PC-9 (cell line): Measurements from ENCODE around the gene RAB3IL1. TPM values are rescaled to one million over a fixed set of nuclear protein-coding genes. Genes with fewer than 3 reads are reported as not detected.

ENCODE experiments used
- BruUV-seq: library from RNA; stranded (reverse); fragments of 400-500 nt; replicated peaks from 2 replicates; lab custom pipeline; 2021; lab: Mats Ljungman, UMichigan
- CTCF ChIA-PET: fragments of 300-600 bp; sonication (Branson Sonifier 250); formaldehyde crosslinking; loops from one replicate; lab custom pipeline; 2022; ENCODE audit warnings: antibody characterized with exemption; lab: Charles Lee
- POLR2A ChIA-PET: fragments of 300-600 bp; sonication (Branson Sonifier 250); formaldehyde crosslinking; loops from one replicate; lab custom pipeline; 2022; ENCODE audit warnings: antibody characterized with exemption; ENCODE audit not compliant: unreplicated experiment; lab: Charles Lee
- DNase-seq, 2 experiments: peaks; one replicate each; pipeline versions ENCODE4 v3.0.0 to v3.0.0-alpha.2; 2015 to 2022; ENCODE audit warnings: mixed read lengths in 1 of 2
- H2AFZ ChIP-seq: fragments of 200-600 bp; sonication (generic); 2 replicates; pipeline ENCODE4 v1.8.1; 2017; ENCODE audit warnings: antibody characterized with exemption
- H3F3A ChIP-seq: fragments of 200-600 bp; sonication (generic); 2 replicates; pipeline ENCODE4 v1.8.1; 2017; ENCODE audit warnings: antibody characterized with exemption, mild to moderate bottlenecking, low read depth; ENCODE audit not compliant: insufficient read depth
- H3K27ac ChIP-seq: fragments of 200-600 bp; sonication (generic); 2 replicates; pipeline ENCODE4 v1.6.1; 2016; ENCODE audit warnings: mixed run types
- H3K27me3 ChIP-seq: fragments of 200-600 bp; sonication (generic); 2 replicates; pipeline ENCODE4 v1.6.1; 2016; ENCODE audit warnings: low read depth, mixed run types; ENCODE audit not compliant: insufficient read depth
- H3K36me3 ChIP-seq: fragments of 200-600 bp; sonication (generic); 2 replicates; pipeline ENCODE4 v1.6.1; 2016; ENCODE audit warnings: low read depth, mixed run types
- H3K4me1 ChIP-seq: fragments of 200-600 bp; sonication (generic); replicated peaks from 2 replicates; pipeline ENCODE4 v1.6.1; 2016; ENCODE audit warnings: mixed run types; ENCODE audit not compliant: insufficient read depth
- H3K4me2 ChIP-seq: fragments of 200-600 bp; sonication (generic); 2 replicates; pipeline ENCODE4 v1.6.1; 2017; ENCODE audit warnings: mixed run types
- H3K4me3 ChIP-seq: fragments of 200-600 bp; sonication (generic); 2 replicates; pipeline ENCODE4 v1.6.1; 2016; ENCODE audit warnings: mixed run types
- H3K79me2 ChIP-seq: fragments of 200-600 bp; sonication (generic); 2 replicates; pipeline ENCODE4 v1.6.1; 2017; ENCODE audit warnings: low read depth, mixed run types
- H3K9me2 ChIP-seq: fragments of 200-600 bp; sonication (generic); 2 replicates; pipeline ENCODE4 v1.8.1; 2017; ENCODE audit warnings: mild to moderate bottlenecking; ENCODE audit not compliant: insufficient read depth
- H3K9me3 ChIP-seq: fragments of 200-600 bp; sonication (generic); 2 replicates; pipeline ENCODE4 v1.8.1; 2016; ENCODE audit warnings: low read depth; ENCODE audit not compliant: insufficient read depth
- H4K20me1 ChIP-seq: fragments of 200-600 bp; sonication (generic); 2 replicates; pipeline ENCODE4 v1.8.1; 2017; ENCODE audit not compliant: insufficient read depth
- CTCF ChIP-seq: fragments of 200-600 bp; sonication (generic); conservative IDR thresholded peaks from 2 replicates; pipeline ENCODE4 v1.6.1; 2017; ENCODE audit warnings: mixed run types, antibody characterized with exemption, mild to moderate bottlenecking, moderate library complexity
- EZH2 ChIP-seq: fragments of 200-600 bp; sonication (generic); IDR thresholded peaks from 2 replicates; pipeline ENCODE4 v1.8.0; 2017; ENCODE audit warnings: antibody characterized with exemption, low read depth
- intact Hi-C: fragments of 100-400 bp; cut with micrococcal nuclease; formaldehyde crosslinking; loops from one replicate; pipeline ENCODE4 v1.10.0; 2022; ENCODE audit not compliant: unreplicated experiment
- total RNA-seq: library from RNA; stranded (reverse); gene quantifications from 2 replicates; pipeline ENCODE4 v1.2.3, GENCODE V29; 2021

Gene RAB3IL1
- total RNA-seq, 1 experiment from 2014 or later = 4.4 TPM

- no peaks in the 10 kb centered on the region for H3K79me2 ChIP-seq
- H3K27ac ChIP-seq = no peak overlapping the region
- H3K4me1 ChIP-seq = no peaks in the 10 kb centered on the region
- intact Hi-C loops = loop anchor here (10.0 kb wide), 1 partner anchor 938 kb away; the partner anchor contains the start of gene TMEM132A
- no peaks in the 10 kb centered on the region for H3K9me2 ChIP-seq
- TF ChIP-seq CTCF = no peak
- TF ChIP-seq EZH2 = no peak
- H2AFZ ChIP-seq = no peak overlapping the region
- ChIA-PET POLR2A (no interaction called here), CTCF (no interaction called here)
- H3K4me3 ChIP-seq = no peak overlapping the region
- no peaks in the 10 kb centered on the region for H4K20me1 ChIP-seq
- no peak for DNase-seq
- no peaks in the 10 kb centered on the region for H3F3A ChIP-seq
- H3K36me3 ChIP-seq = no peaks in the 10 kb centered on the region; the same call in 1 of the 2 replicates
- no TSS peak for BruUV-seq
- H3K27me3 ChIP-seq = no peaks in the 10 kb centered on the region
- H3K4me2 ChIP-seq = no peak overlapping the region
- H3K9me3 ChIP-seq = no peaks in the 10 kb centered on the region
Observed at GRCh38 chr11:61862714-61863547, 54.4 kb downstream of the RAB3IL1 start.

GRCh38 chr11:61861634-61862033 lies 55.7 kb downstream of the RAB3IL1 start:
- no peak for TF ChIP-seq EZH2
- TF ChIP-seq CTCF = no peak
- DNase-seq = no peak
- intact Hi-C loops = loop anchor here (10.0 kb wide), 1 partner anchor 937 kb away; the partner anchor contains the start of gene TMEM132A
- H3K4me1 ChIP-seq = no peaks in the 10 kb centered on the region
- H3F3A ChIP-seq = no peaks in the 10 kb centered on the region
- H4K20me1 ChIP-seq = no peaks in the 10 kb centered on the region
- no peak overlapping the region for H3K4me2 ChIP-seq
- ChIA-PET CTCF (no interaction called here), POLR2A (no interaction called here)
- no peaks in the 10 kb centered on the region; the same call in 1 of the 2 replicates for H3K36me3 ChIP-seq
- no peaks in the 10 kb centered on the region for H3K27me3 ChIP-seq
- H2AFZ ChIP-seq = no peak overlapping the region
- no peaks in the 10 kb centered on the region for H3K9me2 ChIP-seq
- no peaks in the 10 kb centered on the region for H3K79me2 ChIP-seq
- no peak overlapping the region for H3K4me3 ChIP-seq
- no peak overlapping the region for H3K27ac ChIP-seq
- no TSS peak for BruUV-seq
- H3K9me3 ChIP-seq = no peaks in the 10 kb centered on the region

GRCh38 chr11:61860054-61860903 lies 57.1 kb downstream of the RAB3IL1 start:
- Histone ChIP-seq H3K79me2 (no peaks in the 10 kb centered on the region), H2AFZ (no peak overlapping the region), H3K9me2 (no peaks in the 10 kb centered on the region), H4K20me1 (no peaks in the 10 kb centered on the region), H3K4me2 (no peak overlapping the region), H3K27ac (no peak overlapping the region), H3K4me1 (no peaks in the 10 kb centered on the region), H3K4me3 (no peak overlapping the region), H3F3A (no peaks in the 10 kb centered on the region), H3K36me3 (no peaks in the 10 kb centered on the region; the same call in 1 of the 2 replicates), H3K9me3 (no peaks in the 10 kb centered on the region), H3K27me3 (no peaks in the 10 kb centered on the region)
- DNase-seq = peak in 1 of 2 experiments; percentile 46
- TF ChIP-seq CTCF = no peak
- no peak for TF ChIP-seq EZH2
- POLR2A ChIA-PET = interaction anchor here (0.6 kb wide), 1 partner anchor 357 kb away, joined by 3 read pairs; no protein-coding TSS in a partner anchor
- CTCF ChIA-PET = interaction anchor here (0.6 kb wide), 1 partner anchor 372 kb away, joined by 5 read pairs; no protein-coding TSS in a partner anchor
- intact Hi-C loops = loop anchor here (10.0 kb wide), 1 partner anchor 935 kb away; the partner anchor contains the start of gene TMEM132A
- BruUV-seq = no TSS peak
